T-helper 9 cell (primary cell): Measurements from ENCODE around the gene ZNF202.
"Not testable (repeated sequence)": the region's sequence is repeated elsewhere in the genome, so short reads cannot be mapped to it uniquely, and the experiment has no call there.

Experiments
- DNase-seq: peaks from one replicate; pipeline ENCODE4 v3.0.0-alpha.2; 2020

ZNF202 gene

GRCh38 chr11:123740787-123741158 is 687 bp downstream of the ZNF202 start:
- DNase-seq: no peak

GRCh38 chr11:123738374-123738773 is 3.1 kb downstream of the ZNF202 start:
- DNase-seq: no peak

GRCh38 chr11:123736769-123737168 is 4.7 kb downstream of the ZNF202 start:
- DNase-seq: no peak

GRCh38 chr11:123729602-123730001 is 11.9 kb downstream of the ZNF202 start:
- DNase-seq: no peak

- DNase-seq: no peak
These were observed 15.3 kb downstream of the ZNF202 start for GRCh38 chr11:123725995-123726655.

GRCh38 chr11:123719452-123719851 is 22.0 kb downstream of the ZNF202 start:
- no peak for DNase-seq

GRCh38 chr11:123718469-123718868 is 23.0 kb downstream of the ZNF202 start:
- no peak for DNase-seq

GRCh38 chr11:123718063-123718462 is 23.4 kb downstream of the ZNF202 start:
- no peak for DNase-seq

GRCh38 chr11:123712627-123713026 is 28.8 kb downstream of the ZNF202 start:
- DNase-seq: not testable (repeated sequence)

GRCh38 chr11:123707606-123708205 is 33.8 kb downstream of the ZNF202 start:
- peak; percentile 21 for DNase-seq

- DNase-seq: no peak
These were observed 34.3 kb downstream of the ZNF202 start for GRCh38 chr11:123707206-123707605.

- DNase-seq: no peak
These were observed 37.1 kb downstream of the ZNF202 start for GRCh38 chr11:123704341-123704740.

- no peak for DNase-seq
These were observed 38.8 kb downstream of the ZNF202 start for GRCh38 chr11:123702696-123703095.

GRCh38 chr11:123702139-123702538 is 39.3 kb downstream of the ZNF202 start:
- DNase-seq: no peak

- no peak for DNase-seq
These were observed 40.7 kb downstream of the ZNF202 start for GRCh38 chr11:123700772-123701171.

- DNase-seq: no peak
These were observed 42.8 kb downstream of the ZNF202 start for GRCh38 chr11:123698546-123699127.

- no peak for DNase-seq
These were observed 45.3 kb downstream of the ZNF202 start for GRCh38 chr11:123696183-123696582.

GRCh38 chr11:123695231-123695630 is 46.2 kb downstream of the ZNF202 start:
- no peak for DNase-seq

GRCh38 chr11:123694551-123694950 is 46.9 kb downstream of the ZNF202 start:
- no peak for DNase-seq

GRCh38 chr11:123692961-123693360 is 48.5 kb downstream of the ZNF202 start:
- DNase-seq: no peak

GRCh38 chr11:123690485-123690884 is 51.0 kb downstream of the ZNF202 start:
- DNase-seq: no peak

- DNase-seq: no peak
These were observed 56.9 kb downstream of the ZNF202 start for GRCh38 chr11:123684601-123685000.

- no peak for DNase-seq
These were observed 57.9 kb downstream of the ZNF202 start for GRCh38 chr11:123683428-123684170.
